Activated CD4-positive, alpha-beta memory T cell treated with anti-CD3 and anti-CD28 coated beads for 36 hours (primary cell): ENCODE results near the gene ASCL5. TPM values are rescaled to one million over a fixed set of nuclear protein-coding genes. Genes with fewer than 3 reads are reported as not detected.

Source experiments
- CTCF ChIA-PET: fragments of 350-600 bp; sonication (Branson Sonifier 250); formaldehyde crosslinking; loops from one replicate; lab custom pipeline; 2021; ENCODE audit warnings: antibody characterized with exemption, inconsistent platforms; lab: Charles Lee
- POLR2A ChIA-PET: fragments of 350-600 bp; sonication (Branson Sonifier 250); formaldehyde crosslinking; loops from one replicate; lab custom pipeline; 2021; ENCODE audit warnings: antibody characterized with exemption; lab: Charles Lee
- DNase-seq: peaks from one replicate; pipeline ENCODE4 v3.0.0-alpha.2; 2020
- H3K27ac Mint-ChIP-seq: one replicate; pipeline ENCODE4 v1.8.0; 2021; ENCODE audit warnings: mixed read lengths
- H3K27me3 Mint-ChIP-seq: one replicate; pipeline ENCODE4 v1.8.0; 2021; ENCODE audit warnings: mixed read lengths
- H3K36me3 Mint-ChIP-seq: one replicate; pipeline ENCODE4 v1.8.0; 2021; ENCODE audit warnings: mixed read lengths
- H3K4me1 Mint-ChIP-seq: one replicate; pipeline ENCODE4 v1.8.0; 2021; ENCODE audit warnings: low read depth, mixed read lengths
- H3K4me3 Mint-ChIP-seq: one replicate; pipeline ENCODE4 v1.8.0; 2021; ENCODE audit warnings: mild to moderate bottlenecking, mixed read lengths
- H3K9me3 Mint-ChIP-seq: one replicate; pipeline ENCODE4 v1.8.0; 2021; ENCODE audit warnings: mixed read lengths
- intact Hi-C: fragments of 100-400 bp; cut with micrococcal nuclease; formaldehyde crosslinking; loops from one replicate; pipeline ENCODE4 v1.15.1; 2023
- total RNA-seq, 2 experiments: library from RNA; stranded (reverse); gene quantifications; one replicate each; pipeline ENCODE4 v1.2.3, GENCODE V29; 2021

Gene ASCL5
- total RNA-seq, 2 experiments from 2014 or later: not detected

DNA sequence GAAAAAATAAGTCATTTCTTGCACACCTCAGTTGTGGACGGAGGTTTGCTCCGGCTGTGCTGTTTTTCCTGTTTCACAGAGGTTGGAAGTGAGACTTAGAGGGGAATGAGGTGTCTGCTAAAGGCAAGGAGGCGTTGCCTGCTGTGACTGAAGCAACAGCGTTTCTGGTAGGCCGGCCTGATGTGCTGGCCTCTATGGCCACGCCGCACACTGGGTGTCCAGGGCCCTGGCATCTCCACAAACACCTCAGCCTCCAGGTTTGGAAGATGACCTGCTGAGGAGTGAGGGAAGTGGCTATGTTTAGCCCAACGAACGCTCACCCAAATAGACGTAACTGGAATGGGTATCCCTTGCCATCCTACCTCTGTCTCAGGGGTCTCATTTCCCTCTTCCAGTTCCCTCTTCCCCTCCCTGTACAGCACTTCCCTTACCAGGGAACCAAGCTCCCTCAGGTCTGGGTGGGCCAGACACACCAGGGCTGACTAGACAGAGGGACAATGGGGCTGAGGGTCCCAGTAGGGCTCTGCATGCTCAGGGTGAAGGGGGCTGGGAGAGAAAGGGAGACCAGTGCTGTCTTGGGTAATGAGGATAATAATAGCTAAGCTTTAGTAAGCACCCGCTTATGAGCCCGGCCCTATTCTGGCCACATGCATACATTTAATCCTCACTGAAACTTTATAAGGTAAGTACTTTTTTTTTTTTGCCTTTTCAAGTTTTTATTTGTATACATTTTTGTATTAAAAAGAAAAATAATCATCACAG, 26.6 kb downstream of the ASCL5 start:
- intact Hi-C loops: no loop called here
- ChIA-PET CTCF (interaction anchor here (1.5 kb wide), 1 partner anchor 120 kb away, joined by 5 read pairs; no protein-coding TSS in a partner anchor), POLR2A (no interaction called here)
- Mint-ChIP-seq H3K27me3 (peaks cover 4% of the 10 kb centered on the region), H3K27ac (no peak overlapping the region), H3K9me3 (no peaks in the 10 kb centered on the region), H3K36me3 (no peaks in the 10 kb centered on the region), H3K4me3 (no peak overlapping the region), H3K4me1 (no peaks in the 10 kb centered on the region)
- no peak for DNase-seq

DNA sequence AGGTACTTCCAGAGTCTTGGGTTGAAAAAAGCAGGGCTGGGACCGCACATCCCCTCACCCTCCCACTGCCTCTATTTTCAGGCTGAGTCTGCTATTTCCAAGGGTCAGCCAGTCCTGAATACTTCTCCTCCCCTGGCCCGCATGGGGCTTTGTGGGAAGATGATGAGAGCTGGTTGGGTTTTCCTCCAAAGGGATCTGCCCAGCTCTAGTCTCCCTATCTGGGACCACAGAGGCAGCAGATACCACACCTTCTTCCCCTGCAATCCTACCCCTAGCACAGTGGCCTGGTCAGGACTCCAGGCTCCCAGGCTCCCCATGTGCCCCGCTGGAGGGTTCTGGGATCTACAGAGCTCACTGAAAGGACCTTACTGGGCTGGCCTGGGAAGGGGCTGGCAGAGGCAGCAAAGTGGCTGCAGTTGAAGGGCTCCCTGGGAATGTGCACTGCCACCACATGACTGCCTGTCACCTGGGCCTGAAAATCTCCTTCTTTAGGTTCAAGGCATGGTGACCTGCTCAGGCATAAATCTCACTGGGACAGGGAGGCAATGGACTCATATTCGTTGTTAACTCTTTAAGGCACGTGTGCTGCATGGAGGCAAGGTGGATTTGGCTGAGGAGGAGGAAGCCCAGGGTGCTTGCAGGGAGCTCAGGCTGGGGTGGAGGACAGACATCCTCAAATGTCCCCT, 27.8 kb downstream of the ASCL5 start:
- no peaks in the 10 kb centered on the region for H3K36me3 Mint-ChIP-seq
- ChIA-PET POLR2A (no interaction called here), CTCF (interaction anchor here (0.6 to 1.5 kb wide), 2 partner anchors 10 to 119 kb away, joined by 4 to 5 read pairs; no protein-coding TSS in a partner anchor)
- H3K9me3 Mint-ChIP-seq: no peaks in the 10 kb centered on the region
- no peaks in the 10 kb centered on the region for H3K4me1 Mint-ChIP-seq
- intact Hi-C loops: no loop called here
- H3K4me3 Mint-ChIP-seq: no peak overlapping the region
- H3K27ac Mint-ChIP-seq: no peak overlapping the region
- peaks cover 4% of the 10 kb centered on the region for H3K27me3 Mint-ChIP-seq
- no peak for DNase-seq

DNA sequence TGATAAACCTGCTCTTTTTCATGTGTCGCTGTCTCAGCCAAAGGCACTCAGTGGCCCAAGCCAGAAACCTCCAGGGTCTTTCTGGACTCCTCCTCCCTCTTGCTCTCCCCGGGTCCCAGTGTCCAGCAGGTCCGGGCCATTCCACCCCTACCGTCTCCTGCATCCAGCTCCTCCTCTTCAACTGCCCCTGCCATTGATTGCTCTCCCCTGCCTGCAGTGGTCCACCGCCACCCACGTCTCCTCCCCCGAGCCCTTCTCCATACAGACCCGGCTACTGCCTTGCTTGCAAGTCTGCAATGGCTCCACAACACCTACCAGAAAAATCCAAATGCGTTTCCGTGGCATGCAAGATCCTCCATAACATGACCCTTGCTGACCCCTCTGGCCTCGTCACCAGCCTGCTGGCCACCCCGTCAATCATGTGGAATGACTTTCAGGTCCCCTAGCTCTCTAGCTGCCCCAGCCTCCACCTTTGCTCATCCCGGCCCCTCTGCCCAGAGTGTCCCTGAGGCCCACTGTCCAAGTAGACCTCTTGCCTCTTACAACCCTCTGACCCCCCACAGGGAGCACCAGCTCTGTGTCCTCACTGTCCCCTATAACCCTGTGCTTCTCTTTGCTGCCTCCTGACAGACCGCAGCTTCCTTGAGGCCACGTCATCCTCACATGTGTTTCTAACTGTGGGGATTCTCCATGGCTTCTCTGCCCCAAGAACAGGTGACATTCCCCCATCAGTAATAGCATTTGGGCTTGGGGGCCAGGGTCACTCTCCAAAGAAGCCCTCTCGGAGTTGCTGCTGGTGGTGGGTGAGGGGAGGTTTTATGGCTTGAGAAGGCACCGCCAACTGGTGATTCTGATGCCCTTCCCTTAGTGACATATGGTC, 29.8 kb downstream of the ASCL5 start:
- no peaks in the 10 kb centered on the region for H3K36me3 Mint-ChIP-seq
- no peak overlapping the region for H3K4me3 Mint-ChIP-seq
- CTCF ChIA-PET: interaction anchor here (1.3 kb wide), 1 partner anchor 22 kb away, joined by 5 read pairs; no protein-coding TSS in a partner anchor
- H3K27ac Mint-ChIP-seq: no peak overlapping the region
- no peaks in the 10 kb centered on the region for H3K4me1 Mint-ChIP-seq
- H3K9me3 Mint-ChIP-seq: no peaks in the 10 kb centered on the region
- DNase-seq: no peak
- intact Hi-C loops: no loop called here
- POLR2A ChIA-PET: no interaction called here
- H3K27me3 Mint-ChIP-seq: peaks cover 4% of the 10 kb centered on the region

- intact Hi-C loops: no loop called here
- CTCF ChIA-PET: interaction anchor here (1.1 to 1.3 kb wide), 2 partner anchors 23 to 123 kb away, joined by 4 to 5 read pairs; no protein-coding TSS in a partner anchor
Measured at GRCh38 chr1:201096041-201096461, 30.9 kb downstream of the ASCL5 start.

GRCh38 chr1:201095581-201095980, 31.4 kb downstream of the ASCL5 start:
- ChIA-PET CTCF (interaction anchor here (0.8 to 1.1 kb wide), 3 partner anchors 10 to 123 kb away, joined by 3 to 4 read pairs (median 3); no protein-coding TSS in a partner anchor), POLR2A (no interaction called here)
- intact Hi-C loops: no loop called here
- Mint-ChIP-seq H3K4me3 (no peak overlapping the region), H3K9me3 (no peaks in the 10 kb centered on the region), H3K27ac (no peak overlapping the region), H3K27me3 (peaks cover 4% of the 10 kb centered on the region), H3K36me3 (no peaks in the 10 kb centered on the region), H3K4me1 (no peaks in the 10 kb centered on the region)
- DNase-seq: no peak

More at GRCh38 chr1:201096041-201096461, 30.9 kb downstream of the ASCL5 start:
- Mint-ChIP-seq H3K9me3 (no peaks in the 10 kb centered on the region), H3K4me3 (no peak overlapping the region), H3K27ac (no peak overlapping the region), H3K36me3 (no peaks in the 10 kb centered on the region), H3K4me1 (no peaks in the 10 kb centered on the region), H3K27me3 (peaks cover 4% of the 10 kb centered on the region)
- POLR2A ChIA-PET: no interaction called here
- DNase-seq: no peak

DNA sequence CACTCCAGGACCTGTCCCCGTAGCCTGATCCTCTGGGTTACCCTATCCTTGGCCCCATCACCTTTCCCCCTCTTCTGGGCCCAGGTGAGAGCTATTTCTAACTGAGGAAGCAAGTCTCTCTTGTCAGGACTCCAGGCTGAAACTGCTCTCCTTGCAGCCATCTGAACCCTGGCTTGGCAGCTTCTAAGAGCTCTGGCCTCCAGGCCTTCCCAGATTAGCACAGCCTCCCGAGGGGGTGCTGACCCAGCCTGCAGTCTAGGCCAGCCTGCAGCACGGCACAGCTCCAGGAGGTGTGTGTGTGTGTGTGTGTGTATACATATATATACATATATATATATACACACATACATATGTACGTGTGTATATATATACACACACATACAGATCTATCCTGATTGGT, 32.2 kb downstream of the ASCL5 start:
- intact Hi-C loops: no loop called here
- Mint-ChIP-seq H3K36me3 (no peaks in the 10 kb centered on the region), H3K27ac (no peak overlapping the region), H3K4me3 (no peak overlapping the region), H3K9me3 (no peaks in the 10 kb centered on the region), H3K4me1 (no peaks in the 10 kb centered on the region), H3K27me3 (peaks cover 4% of the 10 kb centered on the region)
- CTCF ChIA-PET: interaction anchor here (0.8 to 1.2 kb wide), 3 partner anchors 10 to 123 kb away, joined by 3 read pairs; no protein-coding TSS in a partner anchor
- POLR2A ChIA-PET: no interaction called here
- DNase-seq: no peak

DNA sequence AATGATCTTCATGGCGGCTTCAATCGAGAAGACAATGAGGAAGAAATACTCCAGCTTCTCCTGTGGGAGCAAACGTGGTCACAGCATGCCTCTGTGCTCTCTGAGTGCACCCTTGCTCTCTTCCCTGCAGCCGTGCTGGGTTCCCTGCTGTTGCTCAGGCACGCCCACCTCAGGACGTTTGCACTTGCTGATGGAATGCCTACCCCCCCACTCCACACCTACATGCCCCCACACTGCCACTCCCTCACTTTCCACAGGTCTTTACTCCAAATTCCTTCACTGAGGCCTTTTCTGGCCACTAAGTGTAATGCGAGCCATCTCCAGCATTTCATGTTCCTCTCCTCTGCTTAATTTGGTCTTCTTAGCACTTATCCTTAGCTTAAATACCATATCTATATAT, 33.0 kb downstream of the ASCL5 start:
- Mint-ChIP-seq H3K4me1 (no peaks in the 10 kb centered on the region), H3K27me3 (peaks cover 5% of the 10 kb centered on the region), H3K36me3 (no peaks in the 10 kb centered on the region), H3K4me3 (no peak overlapping the region), H3K9me3 (no peaks in the 10 kb centered on the region), H3K27ac (no peak overlapping the region)
- ChIA-PET POLR2A (no interaction called here), CTCF (interaction anchor here (1.2 kb wide), 1 partner anchor 123 kb away, joined by 3 read pairs; no protein-coding TSS in a partner anchor)
- intact Hi-C loops: no loop called here
- no peak for DNase-seq

DNA sequence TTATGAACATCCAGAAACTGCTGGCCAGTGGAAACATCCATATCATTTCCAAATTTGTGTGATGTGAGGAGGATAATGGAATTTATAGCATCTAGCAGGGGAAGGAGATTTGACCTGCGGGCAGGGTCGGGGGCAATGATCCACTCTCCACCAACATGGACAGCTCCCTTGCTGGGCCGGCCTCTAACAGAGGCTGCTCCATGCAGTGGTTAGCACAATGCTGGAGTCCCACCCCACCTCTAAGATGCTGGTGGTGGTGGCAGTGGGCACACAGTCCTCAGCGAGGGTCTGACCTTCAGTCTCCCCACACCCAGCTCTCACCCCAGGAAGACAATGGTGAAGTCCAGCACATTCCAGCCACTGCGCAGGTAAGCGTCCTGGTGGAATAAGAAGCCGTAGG, 33.4 kb downstream of the ASCL5 start:
- no peaks in the 10 kb centered on the region for H3K4me1 Mint-ChIP-seq
- no peaks in the 10 kb centered on the region for H3K9me3 Mint-ChIP-seq
- H3K27me3 Mint-ChIP-seq: peaks cover 5% of the 10 kb centered on the region
- no peak for DNase-seq
- H3K27ac Mint-ChIP-seq: no peak overlapping the region
- CTCF ChIA-PET: interaction anchor here (1.2 kb wide), 1 partner anchor 122 kb away, joined by 3 read pairs; no protein-coding TSS in a partner anchor
- no peak overlapping the region for H3K4me3 Mint-ChIP-seq
- intact Hi-C loops: no loop called here
- H3K36me3 Mint-ChIP-seq: no peaks in the 10 kb centered on the region
- POLR2A ChIA-PET: no interaction called here

- Mint-ChIP-seq H3K9me3 (no peaks in the 10 kb centered on the region), H3K4me1 (no peaks in the 10 kb centered on the region), H3K27me3 (peaks cover 8% of the 10 kb centered on the region), H3K27ac (no peak overlapping the region), H3K36me3 (no peaks in the 10 kb centered on the region), H3K4me3 (no peak overlapping the region)
- intact Hi-C loops: no loop called here
- no peak for DNase-seq
- ChIA-PET CTCF (no interaction called here), POLR2A (no interaction called here)
Measured at GRCh38 chr1:201092738-201093137, 34.2 kb downstream of the ASCL5 start.

GRCh38 chr1:201091256-201091655, 35.7 kb downstream of the ASCL5 start:
- H3K27me3 Mint-ChIP-seq: peaks cover 5% of the 10 kb centered on the region
- no peak overlapping the region for H3K4me3 Mint-ChIP-seq
- H3K4me1 Mint-ChIP-seq: no peaks in the 10 kb centered on the region
- no peaks in the 10 kb centered on the region for H3K36me3 Mint-ChIP-seq
- POLR2A ChIA-PET: no interaction called here
- no peak for DNase-seq
- CTCF ChIA-PET: interaction anchor here (0.8 to 1.2 kb wide), 2 partner anchors 11 to 111 kb away, joined by 3 to 5 read pairs; no protein-coding TSS in a partner anchor
- H3K27ac Mint-ChIP-seq: no peak overlapping the region
- intact Hi-C loops: no loop called here
- H3K9me3 Mint-ChIP-seq: no peaks in the 10 kb centered on the region

GRCh38 chr1:201090541-201090940, 36.4 kb downstream of the ASCL5 start:
- intact Hi-C loops: no loop called here
- Mint-ChIP-seq H3K9me3 (no peaks in the 10 kb centered on the region), H3K27ac (no peak overlapping the region), H3K4me3 (no peak overlapping the region), H3K4me1 (no peaks in the 10 kb centered on the region), H3K36me3 (no peaks in the 10 kb centered on the region), H3K27me3 (peaks cover 5% of the 10 kb centered on the region)
- ChIA-PET CTCF (interaction anchor here (0.8 to 1.2 kb wide), 2 partner anchors 10 to 111 kb away, joined by 3 to 5 read pairs; no protein-coding TSS in a partner anchor), POLR2A (no interaction called here)
- DNase-seq: no peak
